GM23338 (cell line): ENCODE measurements around the gene OPN4. TPM values are rescaled to one million over a fixed set of nuclear protein-coding genes. Genes with fewer than 3 reads are reported as not detected.

Source experiments
- ATAC-seq: fragments of 200-7000 bp; cut with Tn5 transposase; 3 replicates; pipeline ENCODE4 v1.9.1; 2020
- DNase-seq: peaks from one replicate; pipeline ENCODE4 v3.0.0-alpha.2; 2015; ENCODE audit warnings: low spot score
- H2AFZ ChIP-seq: fragments of 200-600 bp; sonication (generic); 2 replicates; pipeline ENCODE4 v1.8.0; 2016; ENCODE audit warnings: antibody characterized with exemption, mild to moderate bottlenecking, moderate library complexity
- H3F3A ChIP-seq: fragments of 200-600 bp; sonication (generic); replicated peaks from 2 replicates; pipeline ENCODE4 v1.8.0; 2017; ENCODE audit warnings: antibody characterized with exemption, mixed run types, low read depth
- H3K27ac ChIP-seq: fragments of 200-600 bp; sonication (generic); 2 replicates; pipeline ENCODE4 v1.6.1; 2016; ENCODE audit warnings: low read depth
- H3K27me3 ChIP-seq: fragments of 200-600 bp; sonication (generic); 2 replicates; pipeline ENCODE4 v1.8.0; 2016; ENCODE audit warnings: mild to moderate bottlenecking, mixed run types, moderate library complexity; ENCODE audit not compliant: insufficient read depth
- H3K36me3 ChIP-seq: fragments of 200-600 bp; sonication (generic); 2 replicates; pipeline ENCODE4 v1.8.0; 2016; ENCODE audit warnings: mild to moderate bottlenecking; ENCODE audit not compliant: insufficient read depth
- H3K4me1 ChIP-seq: fragments of 200-600 bp; sonication (generic); 2 replicates; pipeline ENCODE4 v1.8.0; 2016; ENCODE audit warnings: mild to moderate bottlenecking, moderate library complexity; ENCODE audit not compliant: insufficient read depth
- H3K4me2 ChIP-seq: fragments of 200-600 bp; sonication (generic); 2 replicates; pipeline ENCODE4 v1.7.1; 2017; ENCODE audit warnings: mixed run types
- H3K4me3 ChIP-seq: fragments of 200-600 bp; sonication (generic); 2 replicates; pipeline ENCODE4 v1.6.1; 2016; ENCODE audit warnings: mixed run types
- H3K79me2 ChIP-seq: fragments of 200-600 bp; sonication (generic); replicated peaks from 2 replicates; pipeline ENCODE4 v1.8.0; 2017; ENCODE audit warnings: mild to moderate bottlenecking; ENCODE audit not compliant: insufficient read depth
- H3K9me2 ChIP-seq: fragments of 200-600 bp; sonication (generic); 2 replicates; pipeline ENCODE4 v1.8.0; 2017; ENCODE audit not compliant: insufficient read depth
- H4K20me1 ChIP-seq: fragments of 200-600 bp; sonication (generic); replicated peaks from 2 replicates; pipeline ENCODE4 v1.8.0; 2017; ENCODE audit warnings: mild to moderate bottlenecking; ENCODE audit not compliant: insufficient read depth
- H3K27ac Mint-ChIP-seq: 2 replicates; pipeline ENCODE4 v1.8.0; 2020; ENCODE audit warnings: inconsistent platforms, mild to moderate bottlenecking, moderate library complexity, mixed read lengths
- H3K27me3 Mint-ChIP-seq: 3 replicates; pipeline ENCODE4 v1.8.0; 2022; ENCODE audit warnings: low read depth, mild to moderate bottlenecking, moderate library complexity, mixed read lengths, inconsistent platforms; ENCODE audit not compliant: insufficient read depth, poor library complexity
- H3K36me3 Mint-ChIP-seq: 3 replicates; pipeline ENCODE4 v1.8.0; 2021; ENCODE audit warnings: low read depth, mild to moderate bottlenecking, inconsistent platforms, moderate library complexity, mixed read lengths
- H3K4me1 Mint-ChIP-seq: 3 replicates; pipeline ENCODE4 v1.8.0; 2020; ENCODE audit warnings: mild to moderate bottlenecking, inconsistent platforms, mixed read lengths
- H3K4me3 Mint-ChIP-seq: 3 replicates; pipeline ENCODE4 v1.8.0; 2021; ENCODE audit warnings: moderate library complexity, mild to moderate bottlenecking, inconsistent platforms, mixed read lengths
- H3K9me3 Mint-ChIP-seq: 3 replicates; pipeline ENCODE4 v1.8.0; 2020; ENCODE audit warnings: moderate library complexity, mild to moderate bottlenecking, inconsistent platforms, mixed read lengths
- CREB1 ChIP-seq: fragments of 250-450 bp; sonication (Bioruptor Pico); IDR thresholded peaks from 2 replicates; pipeline ENCODE4 v1.5.0; 2020; ENCODE audit warnings: low read depth, mild to moderate bottlenecking, moderate library complexity
- EZH2 ChIP-seq: fragments of 200-600 bp; sonication (generic); IDR thresholded peaks from one replicate; pipeline ENCODE4 v1.8.0; 2017; ENCODE audit warnings: antibody characterized with exemption, mild to moderate bottlenecking, low read depth; ENCODE audit not compliant: unreplicated experiment
- EZH2phosphoT487 ChIP-seq: fragments of 200-600 bp; sonication (generic); IDR thresholded peaks from one replicate; pipeline ENCODE4 v1.8.1; 2018; ENCODE audit warnings: antibody characterized with exemption; ENCODE audit not compliant: unreplicated experiment
- JUNB ChIP-seq: IDR thresholded peaks from one replicate; pipeline ENCODE4 v1.6.1; 2016; ENCODE audit warnings: antibody characterized with exemption; ENCODE audit not compliant: unreplicated experiment
- NANOG ChIP-seq: IDR thresholded peaks from 2 replicates; pipeline ENCODE4 v1.6.1; 2016; ENCODE audit warnings: antibody characterized with exemption, borderline replicate concordance
- POLR2AphosphoS5 ChIP-seq: IDR thresholded peaks from 2 replicates; pipeline ENCODE4 v1.6.1; 2016; ENCODE audit warnings: antibody characterized with exemption, low read depth
- STAT1 ChIP-seq: IDR thresholded peaks from one replicate; pipeline ENCODE4 v1.6.1; 2016; ENCODE audit warnings: antibody characterized with exemption; ENCODE audit not compliant: unreplicated experiment
- ZNF114 ChIP-seq: fragments of 250-450 bp; sonication (Bioruptor Pico); IDR thresholded peaks from 2 replicates; pipeline ENCODE4 v1.5.0; 2020; ENCODE audit warnings: mild to moderate bottlenecking, moderate library complexity
- ZNF331 ChIP-seq: fragments of 250-450 bp; sonication (Bioruptor Pico); IDR thresholded peaks from 2 replicates; pipeline ENCODE4 v1.5.0; 2020; ENCODE audit warnings: low read depth, mild to moderate bottlenecking, moderate library complexity
- polyA plus RNA-seq: library from polyadenylated mRNA; unstranded; fragments of >200 nt; fragmentation: Nextera tagmentation; extraction: Ambion mirVana; gene quantifications from 2 replicates; pipeline ENCODE4 v1.2.1, GENCODE V29; 2016
- total RNA-seq: library from RNA; depleted of rRNA; stranded (reverse); fragments of >200 nt; shearing (Covaris generic); gene quantifications from 2 replicates; pipeline ENCODE4 v1.2.3, GENCODE V29; 2014
- TF ChIP-seq, protein P1 (sequence below): IDR thresholded peaks from one replicate; pipeline ENCODE4 v1.6.1; 2018; ENCODE audit warnings: antibody characterized with exemption; ENCODE audit not compliant: unreplicated experiment
- TF ChIP-seq, protein P2 (sequence below): IDR thresholded peaks from 2 replicates; pipeline ENCODE4 v1.6.1; 2016; ENCODE audit warnings: antibody characterized with exemption
- TF ChIP-seq, protein P3 (sequence below), 2 experiments: fragments of 200-600 bp in 1 of 2; sonication (generic) in 1 of 2; conservative IDR thresholded peaks; 2 replicates each; pipeline versions ENCODE4 v1.5.1 to v1.6.1; 2016 to 2017; ENCODE audit warnings: antibody characterized with exemption in 2 of 2, low read depth in 2 of 2, mild to moderate bottlenecking in 2 of 2, moderate library complexity in 1 of 2

Gene OPN4
- total and polyA plus RNA-seq, 2 experiments from 2014 or later, result not detected

DNA sequence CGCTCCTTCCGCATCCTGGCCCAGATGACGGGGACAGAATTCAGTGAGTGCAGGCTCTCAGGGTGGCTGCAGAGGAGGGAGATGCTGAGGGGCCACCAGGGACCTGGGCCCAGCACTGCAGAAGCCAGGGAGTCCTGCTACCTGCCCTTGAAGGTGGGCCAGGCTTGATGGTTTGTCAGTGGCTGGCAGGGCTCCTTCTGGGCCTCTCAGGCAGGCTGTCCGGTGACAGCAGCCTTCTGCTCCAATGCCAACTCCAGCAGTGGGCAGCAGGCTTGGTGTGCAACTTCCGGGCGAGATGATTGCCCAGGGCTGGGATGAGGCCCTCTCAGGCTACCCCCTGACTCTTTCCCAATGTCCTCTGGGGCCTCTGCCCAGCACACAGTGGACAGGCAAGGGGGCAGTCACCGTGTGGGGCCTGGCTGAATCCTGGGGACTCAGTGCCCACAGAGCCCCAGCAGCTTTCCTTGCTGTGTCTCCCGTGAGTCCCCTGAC lies 37.7 kb downstream of the OPN4 start (continued):
- TF ChIP-seq, protein P1, sequence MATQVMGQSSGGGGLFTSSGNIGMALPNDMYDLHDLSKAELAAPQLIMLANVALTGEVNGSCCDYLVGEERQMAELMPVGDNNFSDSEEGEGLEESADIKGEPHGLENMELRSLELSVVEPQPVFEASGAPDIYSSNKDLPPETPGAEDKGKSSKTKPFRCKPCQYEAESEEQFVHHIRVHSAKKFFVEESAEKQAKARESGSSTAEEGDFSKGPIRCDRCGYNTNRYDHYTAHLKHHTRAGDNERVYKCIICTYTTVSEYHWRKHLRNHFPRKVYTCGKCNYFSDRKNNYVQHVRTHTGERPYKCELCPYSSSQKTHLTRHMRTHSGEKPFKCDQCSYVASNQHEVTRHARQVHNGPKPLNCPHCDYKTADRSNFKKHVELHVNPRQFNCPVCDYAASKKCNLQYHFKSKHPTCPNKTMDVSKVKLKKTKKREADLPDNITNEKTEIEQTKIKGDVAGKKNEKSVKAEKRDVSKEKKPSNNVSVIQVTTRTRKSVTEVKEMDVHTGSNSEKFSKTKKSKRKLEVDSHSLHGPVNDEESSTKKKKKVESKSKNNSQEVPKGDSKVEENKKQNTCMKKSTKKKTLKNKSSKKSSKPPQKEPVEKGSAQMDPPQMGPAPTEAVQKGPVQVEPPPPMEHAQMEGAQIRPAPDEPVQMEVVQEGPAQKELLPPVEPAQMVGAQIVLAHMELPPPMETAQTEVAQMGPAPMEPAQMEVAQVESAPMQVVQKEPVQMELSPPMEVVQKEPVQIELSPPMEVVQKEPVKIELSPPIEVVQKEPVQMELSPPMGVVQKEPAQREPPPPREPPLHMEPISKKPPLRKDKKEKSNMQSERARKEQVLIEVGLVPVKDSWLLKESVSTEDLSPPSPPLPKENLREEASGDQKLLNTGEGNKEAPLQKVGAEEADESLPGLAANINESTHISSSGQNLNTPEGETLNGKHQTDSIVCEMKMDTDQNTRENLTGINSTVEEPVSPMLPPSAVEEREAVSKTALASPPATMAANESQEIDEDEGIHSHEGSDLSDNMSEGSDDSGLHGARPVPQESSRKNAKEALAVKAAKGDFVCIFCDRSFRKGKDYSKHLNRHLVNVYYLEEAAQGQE, result no peak
- TF ChIP-seq ZNF114 (CRISPR knock-in tag) (no peak), EZH2 (no peak), EZH2phosphoT487 (no peak), POLR2AphosphoS5 (no peak), NANOG (no peak)
- TF ChIP-seq, protein P2, sequence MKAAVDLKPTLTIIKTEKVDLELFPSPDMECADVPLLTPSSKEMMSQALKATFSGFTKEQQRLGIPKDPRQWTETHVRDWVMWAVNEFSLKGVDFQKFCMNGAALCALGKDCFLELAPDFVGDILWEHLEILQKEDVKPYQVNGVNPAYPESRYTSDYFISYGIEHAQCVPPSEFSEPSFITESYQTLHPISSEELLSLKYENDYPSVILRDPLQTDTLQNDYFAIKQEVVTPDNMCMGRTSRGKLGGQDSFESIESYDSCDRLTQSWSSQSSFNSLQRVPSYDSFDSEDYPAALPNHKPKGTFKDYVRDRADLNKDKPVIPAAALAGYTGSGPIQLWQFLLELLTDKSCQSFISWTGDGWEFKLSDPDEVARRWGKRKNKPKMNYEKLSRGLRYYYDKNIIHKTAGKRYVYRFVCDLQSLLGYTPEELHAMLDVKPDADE, result no peak

DNA sequence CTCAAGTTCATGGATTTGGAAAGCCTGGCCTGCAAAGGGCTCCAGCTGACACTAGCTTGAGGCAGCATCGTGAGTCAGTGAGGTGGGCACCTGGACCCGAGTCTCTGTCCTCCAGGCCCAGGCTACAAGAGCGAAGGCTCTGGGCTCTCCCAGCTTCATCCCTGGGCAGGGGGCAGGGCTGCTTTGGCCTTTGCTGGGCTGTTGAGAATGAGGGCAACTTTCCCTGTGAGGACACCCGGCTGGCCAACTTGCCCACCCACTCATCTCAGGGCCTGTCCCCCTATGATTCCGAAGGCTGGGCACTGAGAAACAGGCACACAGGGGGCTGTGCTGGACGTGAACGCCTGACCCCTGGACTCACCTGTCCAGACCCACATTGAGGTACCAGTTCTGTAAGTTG lies 38.3 kb downstream of the OPN4 start:
- Histone ChIP-seq H3K4me2 (no peak overlapping the region), H3K27me3 (no peaks in the 10 kb centered on the region), H3F3A (0 out of 2 replicates have a peak, but pooled peaks cover 3% of the 10 kb centered on the region), H3K4me1 (peaks cover 15% of the 10 kb centered on the region), H3K27ac (no peak overlapping the region), H3K36me3 (no peaks in the 10 kb centered on the region), H3K79me2 (no peaks in the 10 kb centered on the region), H3K4me3 (no peak overlapping the region), H4K20me1 (no peaks in the 10 kb centered on the region), H2AFZ (no peak overlapping the region), H3K9me2 (no peaks in the 10 kb centered on the region)
- no peaks in the 10 kb centered on the region for H3K36me3 Mint-ChIP-seq
- peaks cover 21% of the 10 kb centered on the region for H3K27me3 Mint-ChIP-seq
- no peak for DNase-seq
- H3K27ac Mint-ChIP-seq, result no peak overlapping the region
- no peak for ATAC-seq
- H3K4me1 Mint-ChIP-seq, result peaks cover 44% of the 10 kb centered on the region
- H3K9me3 Mint-ChIP-seq, result no peaks in the 10 kb centered on the region
- H3K4me3 Mint-ChIP-seq, result no peak overlapping the region
- TF ChIP-seq POLR2AphosphoS5, result no peak
- no peak for TF ChIP-seq JUNB
- TF ChIP-seq, protein P1, result no peak
- no peak for TF ChIP-seq NANOG
- no peak for TF ChIP-seq CREB1 (CRISPR knock-in tag)
- TF ChIP-seq, protein P2, result no peak
- TF ChIP-seq, protein P3, sequence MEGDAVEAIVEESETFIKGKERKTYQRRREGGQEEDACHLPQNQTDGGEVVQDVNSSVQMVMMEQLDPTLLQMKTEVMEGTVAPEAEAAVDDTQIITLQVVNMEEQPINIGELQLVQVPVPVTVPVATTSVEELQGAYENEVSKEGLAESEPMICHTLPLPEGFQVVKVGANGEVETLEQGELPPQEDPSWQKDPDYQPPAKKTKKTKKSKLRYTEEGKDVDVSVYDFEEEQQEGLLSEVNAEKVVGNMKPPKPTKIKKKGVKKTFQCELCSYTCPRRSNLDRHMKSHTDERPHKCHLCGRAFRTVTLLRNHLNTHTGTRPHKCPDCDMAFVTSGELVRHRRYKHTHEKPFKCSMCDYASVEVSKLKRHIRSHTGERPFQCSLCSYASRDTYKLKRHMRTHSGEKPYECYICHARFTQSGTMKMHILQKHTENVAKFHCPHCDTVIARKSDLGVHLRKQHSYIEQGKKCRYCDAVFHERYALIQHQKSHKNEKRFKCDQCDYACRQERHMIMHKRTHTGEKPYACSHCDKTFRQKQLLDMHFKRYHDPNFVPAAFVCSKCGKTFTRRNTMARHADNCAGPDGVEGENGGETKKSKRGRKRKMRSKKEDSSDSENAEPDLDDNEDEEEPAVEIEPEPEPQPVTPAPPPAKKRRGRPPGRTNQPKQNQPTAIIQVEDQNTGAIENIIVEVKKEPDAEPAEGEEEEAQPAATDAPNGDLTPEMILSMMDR (conservative IDR thresholded peaks at IDR 0.05; ENCODE audit: low read depth in 2 of 2), result no peak
- no peak for TF ChIP-seq ZNF114 (CRISPR knock-in tag)
- no peak for TF ChIP-seq STAT1
- TF ChIP-seq EZH2phosphoT487, result no peak
- no peak for TF ChIP-seq ZNF331
